GM15510 (cell line): Measurements from ENCODE around the gene MTERF2.

ENCODE experiments used
- POLR2A ChIP-seq: IDR thresholded peaks from 3 replicates; pipeline ENCODE4 v1.6.1; 2011; ENCODE audit warnings: borderline replicate concordance; ENCODE audit not compliant: insufficient read length; ENCODE audit errors: extremely low read depth

The MTERF2 gene

GRCh38 chr12:106973545-106973944, 13.4 kb downstream of the MTERF2 start:
- TF ChIP-seq POLR2A = no peak

DNA sequence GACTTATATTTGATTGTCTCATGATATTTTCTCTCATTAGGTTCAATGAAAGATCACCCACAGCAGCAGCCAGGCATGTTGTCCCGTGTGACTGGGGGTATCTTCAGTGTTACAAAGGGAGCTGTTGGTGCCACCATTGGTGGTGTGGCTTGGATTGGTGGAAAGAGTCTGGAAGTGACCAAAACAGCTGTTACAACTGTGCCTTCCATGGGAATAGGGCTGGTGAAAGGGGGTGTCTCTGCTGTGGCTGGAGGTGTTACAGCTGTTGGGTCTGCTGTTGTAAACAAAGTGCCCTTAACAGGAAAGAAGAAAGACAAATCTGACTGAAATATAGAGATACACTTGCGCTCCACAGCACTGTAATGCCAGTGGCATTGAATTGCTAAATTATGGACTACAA, 15.9 kb downstream of the MTERF2 start:
- TF ChIP-seq POLR2A = no peak

DNA sequence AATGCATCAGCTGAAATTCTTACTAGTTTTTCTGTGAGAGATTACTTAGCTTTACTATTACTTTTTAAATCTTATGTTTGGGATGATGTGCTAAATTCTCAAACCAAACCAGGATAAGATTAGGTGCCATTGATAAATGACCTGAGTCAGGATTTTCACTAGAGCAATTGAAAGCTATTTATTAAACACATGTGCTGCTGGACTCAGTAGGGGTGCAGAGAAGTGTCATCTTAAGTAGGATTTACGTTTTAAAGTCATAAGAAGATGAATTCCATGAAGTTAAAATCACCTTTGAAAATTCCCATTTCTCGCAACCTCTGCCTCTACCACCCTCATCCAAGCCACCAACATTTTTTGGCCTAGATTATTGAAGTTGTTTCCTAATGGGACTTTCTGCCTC, 22.4 kb downstream of the MTERF2 start:
- TF ChIP-seq POLR2A = no peak

DNA sequence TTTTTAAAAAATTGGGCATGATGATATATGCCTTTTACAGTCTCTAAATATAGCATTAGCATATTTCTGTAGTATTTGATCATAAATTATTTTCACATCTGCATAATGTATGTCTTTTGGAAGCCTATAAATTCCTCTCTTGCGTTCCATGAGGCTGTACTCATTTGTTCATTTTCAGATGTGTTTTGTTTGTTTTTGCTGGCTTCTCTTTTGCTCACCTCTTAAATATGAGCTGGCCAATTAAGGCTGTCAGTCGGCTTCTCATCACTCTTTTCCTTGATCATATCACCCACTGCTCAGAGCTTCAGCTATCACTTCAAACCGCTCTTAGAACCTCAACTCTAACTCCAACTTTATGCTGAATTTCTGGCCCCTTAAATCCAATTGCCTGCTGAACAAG, 24.7 kb downstream of the MTERF2 start:
- TF ChIP-seq POLR2A = no peak

DNA sequence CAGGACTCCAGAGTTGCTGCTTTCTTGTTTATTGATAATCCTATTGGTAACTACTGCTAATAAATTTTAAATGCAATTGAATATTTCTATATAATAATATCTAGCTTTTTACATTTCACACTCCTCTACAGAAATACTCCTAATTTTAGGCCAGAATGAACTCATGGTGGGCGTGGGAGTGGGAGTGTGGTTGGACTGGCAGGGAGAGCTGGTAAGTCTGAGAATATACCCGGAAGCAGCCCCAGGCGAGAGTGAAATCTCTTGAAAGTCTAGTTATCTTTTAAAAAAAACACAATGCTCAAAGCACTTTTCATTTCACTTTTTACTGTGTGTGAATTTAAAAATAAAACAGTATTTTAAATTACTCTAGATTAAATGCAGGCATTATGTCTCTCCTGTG, 26.5 kb downstream of the MTERF2 start:
- no peak for TF ChIP-seq POLR2A

DNA sequence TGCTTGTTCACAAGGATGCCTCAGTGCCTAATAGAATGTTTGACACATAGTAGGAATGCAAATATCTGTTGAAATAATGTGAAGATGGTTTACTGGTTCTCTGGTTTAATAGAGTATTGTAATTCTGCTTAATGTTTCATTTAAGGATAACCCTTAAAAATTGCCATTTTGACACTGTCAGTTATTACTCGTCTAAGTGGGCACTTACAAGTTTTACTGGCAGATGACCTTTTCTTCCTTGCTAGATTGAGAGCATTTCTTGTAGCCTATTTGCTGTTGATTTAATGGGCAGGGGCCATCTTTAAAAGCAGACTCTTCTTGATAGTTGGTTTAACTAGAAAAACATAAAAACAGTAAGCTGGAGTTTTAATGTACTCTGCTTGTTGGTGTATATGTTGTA, 29.4 kb downstream of the MTERF2 start:
- TF ChIP-seq POLR2A = no peak

- TF ChIP-seq POLR2A = no peak
Measured at GRCh38 chr12:106956048-106956578, 30.8 kb downstream of the MTERF2 start.

GRCh38 chr12:106955377-106956047, 31.4 kb downstream of the MTERF2 start, which contains the start of gene TMEM263:
Gene TMEM263 (plus strand): TSS chr12:106955907. CDS start chr12:106967117, 11,210 bp downstream.
- peak; percentile 87 for TF ChIP-seq POLR2A

DNA sequence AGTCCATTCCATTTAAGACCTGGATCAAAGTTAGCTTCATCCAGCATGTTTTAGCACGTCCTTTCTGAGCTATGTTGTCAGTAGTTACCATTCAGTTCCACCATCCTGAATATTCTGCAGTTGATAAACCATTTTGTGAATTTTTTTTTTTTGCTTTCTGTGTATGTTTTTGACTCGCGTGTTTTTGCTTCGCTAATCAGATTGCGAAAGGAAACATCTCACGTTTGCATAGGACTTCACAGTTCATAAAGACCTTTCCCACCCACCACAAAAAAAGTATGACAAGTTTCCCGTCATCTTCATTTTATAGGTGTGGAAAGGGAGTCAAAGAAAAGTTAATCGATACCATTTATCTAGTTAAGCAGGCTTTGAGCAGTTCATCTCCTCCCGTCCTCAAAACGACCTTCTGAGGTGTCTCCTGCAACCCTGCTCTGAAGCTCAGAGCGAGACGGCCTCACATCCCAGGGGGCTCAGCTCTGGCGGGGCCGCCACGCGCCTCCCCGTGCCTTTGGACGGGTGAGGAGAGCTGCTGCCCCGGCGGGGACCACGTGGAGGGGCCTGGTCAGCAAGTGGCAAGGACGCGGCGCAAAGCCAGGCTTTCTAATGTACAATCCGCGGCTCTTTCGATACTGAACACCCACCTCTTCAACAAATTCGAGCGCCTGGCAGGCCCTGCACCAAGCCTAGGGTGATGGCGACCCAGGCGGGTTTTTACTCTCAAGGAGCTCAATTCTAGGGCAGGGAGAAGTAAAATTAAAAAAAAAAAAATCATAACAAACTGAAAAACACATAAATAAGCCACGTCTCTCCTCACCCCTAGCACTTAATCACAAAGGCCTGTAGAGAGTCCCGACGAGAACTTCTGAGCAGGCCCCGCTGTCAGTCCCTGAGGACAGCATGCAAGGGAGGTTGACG, 32.2 kb downstream of the MTERF2 start:
- TF ChIP-seq POLR2A = no peak

GRCh38 chr12:106953352-106954250, 33.3 kb downstream of the MTERF2 start:
- no peak for TF ChIP-seq POLR2A

DNA sequence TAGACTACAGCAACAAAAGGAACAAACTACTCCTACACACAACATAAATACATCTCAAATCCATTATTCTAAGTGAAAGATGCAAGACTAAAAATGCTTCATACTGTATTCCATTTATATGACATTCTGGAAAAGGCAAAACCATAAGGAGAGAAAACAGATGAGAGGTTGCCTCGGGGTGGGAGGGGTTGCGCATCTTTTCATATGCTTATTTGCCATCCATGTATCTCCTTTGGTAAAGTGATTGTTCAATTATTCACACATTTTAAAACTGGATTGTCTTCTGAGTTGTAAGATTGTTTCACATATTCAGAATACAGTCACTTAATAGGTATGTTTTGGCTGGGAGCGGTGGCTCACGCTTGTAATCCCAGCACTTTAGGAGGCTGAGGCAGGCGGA, 36.4 kb downstream of the MTERF2 start:
- no peak for TF ChIP-seq POLR2A

DNA sequence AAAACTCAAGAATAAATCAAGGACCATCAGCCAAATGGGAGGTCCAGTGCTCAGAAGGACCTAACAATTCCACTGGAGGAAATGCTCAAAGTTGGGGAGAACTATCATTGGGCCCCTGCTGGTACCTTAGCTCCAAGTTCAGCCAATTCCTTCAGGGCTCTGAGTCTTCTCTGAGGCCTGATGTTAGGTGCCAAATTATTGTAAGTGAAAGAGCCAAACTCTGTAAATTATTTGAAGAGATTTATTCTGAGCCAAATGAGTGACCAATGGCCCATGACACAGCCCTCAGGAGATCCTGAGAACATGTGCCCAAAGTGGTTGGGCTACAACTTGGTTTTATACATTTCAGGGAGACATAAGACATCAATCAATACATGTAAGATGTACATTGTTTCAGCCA, 39.5 kb downstream of the MTERF2 start:
- TF ChIP-seq POLR2A = no peak

DNA sequence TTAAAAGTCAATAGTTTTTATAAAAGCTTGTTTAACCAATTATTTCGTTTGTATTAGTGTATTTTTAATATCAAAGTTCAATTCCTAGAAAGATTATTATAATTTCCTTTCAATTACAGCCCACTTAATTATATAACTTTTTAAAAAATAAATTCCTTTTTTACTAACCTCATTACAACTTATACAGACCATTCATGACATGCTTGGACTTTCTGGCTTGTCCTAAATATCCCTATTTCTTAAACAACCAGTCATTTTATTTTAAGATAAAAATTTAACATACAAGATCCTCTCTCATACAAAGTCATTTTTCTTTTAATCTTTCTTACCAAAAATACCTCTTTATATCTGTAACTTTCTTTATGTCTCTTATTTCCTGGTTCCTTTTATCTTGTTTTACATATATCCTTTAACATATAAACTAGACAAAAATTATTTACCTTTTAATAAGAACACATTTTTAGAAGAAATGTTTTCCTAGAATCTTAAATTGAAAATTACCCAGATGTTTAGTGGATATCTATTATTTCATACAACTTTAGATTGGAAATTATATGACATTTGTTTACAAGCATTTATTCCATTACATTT, 41.6 kb downstream of the MTERF2 start:
- no peak for TF ChIP-seq POLR2A

GRCh38 chr12:106942775-106943174, 44.2 kb downstream of the MTERF2 start:
- no peak for TF ChIP-seq POLR2A

GRCh38 chr12:106941481-106942156, 45.3 kb downstream of the MTERF2 start:
- TF ChIP-seq POLR2A = no peak

DNA sequence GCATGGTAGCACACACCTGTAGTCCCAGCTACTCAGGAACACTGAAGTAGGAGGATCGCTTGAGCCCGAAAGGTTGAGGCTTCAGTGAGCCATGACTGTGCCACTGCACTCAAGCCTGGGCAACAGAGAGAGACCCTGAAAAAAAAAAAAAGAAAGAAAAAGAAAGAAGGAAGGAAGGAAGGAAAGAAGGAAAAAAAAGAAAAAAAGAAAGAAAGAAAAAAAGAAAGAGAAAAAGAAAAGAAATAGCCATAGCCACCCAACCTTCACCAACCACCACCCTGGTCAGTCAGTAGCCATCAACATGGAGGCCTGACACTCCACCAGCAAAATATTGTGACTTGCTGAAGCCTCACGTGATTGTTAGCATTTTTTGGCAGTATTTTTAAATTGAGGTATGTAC, 52.7 kb downstream of the MTERF2 start:
- no peak for TF ChIP-seq POLR2A
